RWPE1 (cell line): ENCODE measurements around the gene CLBA1.

ENCODE experiments used
- CTCF ChIA-PET: fragments of 350-600 bp; sonication (Branson Sonifier 250); formaldehyde crosslinking; extraction: SDS; loops from one replicate; lab custom pipeline; 2021; lab: Yijun Ruan, JAX
- POLR2A ChIA-PET: fragments of 400-600 bp; formaldehyde crosslinking; extraction: SDS; loops from one replicate; lab custom pipeline; 2020; ENCODE audit warnings: antibody characterized with exemption; ENCODE audit not compliant: low non-redundant PET; lab: Yijun Ruan, JAX
- DNase-seq: peaks from one replicate; pipeline ENCODE4 v3.0.0; 2012; ENCODE audit warnings: low spot score
- H3K27ac ChIP-seq: fragments of 450-650 bp; 2 replicates; pipeline ENCODE4 v1.5.1; 2017
- CTCF ChIP-seq: fragments of 450-650 bp; conservative IDR thresholded peaks from 2 replicates; pipeline ENCODE4 v1.5.1; 2017; ENCODE audit warnings: low read depth, mild to moderate bottlenecking

CLBA1 gene

DNA sequence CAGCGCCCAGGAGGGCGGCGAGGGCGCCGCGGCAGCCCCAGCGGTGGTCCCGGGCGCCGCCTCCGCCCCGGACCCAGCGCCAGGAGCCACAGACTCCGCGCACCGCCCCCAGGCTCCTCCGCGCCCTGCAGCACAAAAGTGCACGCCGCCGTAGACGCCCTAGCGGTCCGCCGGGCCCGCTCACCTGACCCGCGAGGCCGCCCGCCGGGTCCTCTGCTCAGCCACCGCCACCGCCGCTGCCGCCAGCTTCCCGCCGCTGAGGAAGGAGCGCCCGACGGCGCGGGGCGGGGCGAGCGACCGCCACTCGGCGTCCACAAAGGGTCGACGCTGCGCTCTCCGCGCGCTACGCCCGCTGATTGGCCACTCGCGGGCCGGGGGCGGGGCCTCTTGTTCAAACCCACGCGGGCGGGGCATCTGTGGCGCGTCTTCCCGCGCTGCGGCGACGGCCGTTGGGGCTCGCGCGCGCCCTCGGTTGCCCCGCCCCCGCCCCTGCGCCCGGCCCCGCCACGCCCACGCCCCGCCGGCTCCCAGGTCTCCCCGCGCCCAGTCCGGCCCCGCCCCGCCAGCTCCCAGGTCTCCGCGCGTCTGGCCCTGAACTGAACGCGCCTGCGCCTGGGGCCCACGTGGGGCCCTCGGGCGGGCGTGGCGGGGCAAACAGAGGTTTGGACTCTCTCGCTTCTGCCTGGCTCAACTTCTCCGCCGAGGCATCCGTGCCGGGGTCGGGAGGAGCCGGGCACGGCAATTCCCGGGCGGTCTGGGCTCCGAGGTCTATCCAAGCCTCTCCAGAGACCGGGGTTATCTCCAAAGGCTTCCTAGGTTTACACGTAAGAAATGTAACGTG is 35.4 kb downstream of the CLBA1 start, which contains the start of gene CDCA4:
CDCA4 (minus strand) TSS at position 269 of the 841 bp plus-strand sequence. CDS start 9,154 bp downstream, outside the sequence.
- TF ChIP-seq CTCF, result no peak
- ChIA-PET POLR2A (interaction anchor here (0.7 to 1.0 kb wide), 3 partner anchors 41 to 47 kb away, joined by 3 to 5 read pairs (median 4); no protein-coding TSS in a partner anchor), CTCF (interaction anchor here (1.3 kb wide), 1 partner anchor 25 kb away, joined by 3 read pairs; no protein-coding TSS in a partner anchor)
- peak; percentile 97 for DNase-seq
- peak within 1 kb of the TSS; percentile 94 for H3K27ac ChIP-seq

- DNase-seq, result no peak
- H3K27ac ChIP-seq, result peak overlapping the region; percentile 94
- ChIA-PET POLR2A (interaction anchor here (0.6 kb wide), 1 partner anchor 280 kb away, joined by 4 read pairs; no protein-coding TSS in a partner anchor), CTCF (interaction anchor here (0.6 kb wide), 2 partner anchors 68 to 1460 kb away, joined by 3 read pairs; no protein-coding TSS in a partner anchor)
- no peak for TF ChIP-seq CTCF
These were observed 36.2 kb downstream of the CLBA1 start for GRCh38 chr14:105021656-105022275.

GRCh38 chr14:105022276-105022670 is 36.7 kb downstream of the CLBA1 start:
- no peak for TF ChIP-seq CTCF
- CTCF ChIA-PET, result interaction anchor here (0.6 kb wide), 3 partner anchors 47 to 1461 kb away, joined by 3 read pairs; no protein-coding TSS in a partner anchor
- no peak for DNase-seq
- POLR2A ChIA-PET, result interaction anchor here (0.6 kb wide), 1 partner anchor 279 kb away, joined by 4 read pairs; no protein-coding TSS in a partner anchor
- peak overlapping the region; percentile 94 for H3K27ac ChIP-seq

- ChIA-PET POLR2A (no interaction called here), CTCF (interaction anchor here (0.6 kb wide), 1 partner anchor 30 kb away, joined by 3 read pairs; no protein-coding TSS in a partner anchor)
- DNase-seq, result no peak
- peak overlapping the region; percentile 94 for H3K27ac ChIP-seq
- TF ChIP-seq CTCF, result no peak
These were observed 37.6 kb downstream of the CLBA1 start for GRCh38 chr14:105023144-105023543.

- ChIA-PET CTCF (no interaction called here), POLR2A (no interaction called here)
- TF ChIP-seq CTCF, result no peak
- DNase-seq, result peak; percentile 57
- H3K27ac ChIP-seq, result peak overlapping the region; percentile 99
These were observed 38.3 kb downstream of the CLBA1 start for GRCh38 chr14:105023791-105024480.

DNA sequence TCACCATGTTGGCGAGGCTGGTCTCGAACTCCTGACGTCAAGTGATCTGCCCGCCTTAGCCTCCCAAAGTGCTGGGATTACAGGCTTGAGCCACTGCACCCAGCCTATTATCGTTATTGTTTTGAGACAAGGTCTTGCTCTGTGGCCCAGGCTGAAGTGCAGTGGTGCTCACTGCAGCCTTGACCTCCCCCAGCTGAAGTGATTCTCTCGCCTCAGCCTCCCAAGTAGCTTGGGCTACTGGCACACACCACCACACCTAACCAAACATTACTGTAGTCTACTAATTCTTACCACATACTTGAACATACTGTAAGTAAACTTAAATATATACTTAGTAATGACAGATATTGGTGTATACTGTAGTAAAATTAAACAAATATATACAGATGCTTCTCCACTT is 39.8 kb downstream of the CLBA1 start:
- H3K27ac ChIP-seq, result peak overlapping the region; percentile 99
- CTCF ChIA-PET, result no interaction called here
- no peak for TF ChIP-seq CTCF
- POLR2A ChIA-PET, result interaction anchor here (0.6 kb wide), 1 partner anchor 88 kb away, joined by 3 read pairs; no protein-coding TSS in a partner anchor
- no peak for DNase-seq
